Stimulated activated CD4-positive, alpha-beta T cell treated with anti-CD3 and anti-CD28 coated beads, TNF-alpha, amount 100 ng/mL, for 24 hours (primary cell): Measurements from ENCODE around the gene ECE1.

Experiments used
- DNase-seq, 3 experiments: peaks; one replicate each; pipeline ENCODE4 v3.0.0-alpha.2; 2020; ENCODE audit warnings: low read depth in 3 of 3

ECE1 gene

DNA sequence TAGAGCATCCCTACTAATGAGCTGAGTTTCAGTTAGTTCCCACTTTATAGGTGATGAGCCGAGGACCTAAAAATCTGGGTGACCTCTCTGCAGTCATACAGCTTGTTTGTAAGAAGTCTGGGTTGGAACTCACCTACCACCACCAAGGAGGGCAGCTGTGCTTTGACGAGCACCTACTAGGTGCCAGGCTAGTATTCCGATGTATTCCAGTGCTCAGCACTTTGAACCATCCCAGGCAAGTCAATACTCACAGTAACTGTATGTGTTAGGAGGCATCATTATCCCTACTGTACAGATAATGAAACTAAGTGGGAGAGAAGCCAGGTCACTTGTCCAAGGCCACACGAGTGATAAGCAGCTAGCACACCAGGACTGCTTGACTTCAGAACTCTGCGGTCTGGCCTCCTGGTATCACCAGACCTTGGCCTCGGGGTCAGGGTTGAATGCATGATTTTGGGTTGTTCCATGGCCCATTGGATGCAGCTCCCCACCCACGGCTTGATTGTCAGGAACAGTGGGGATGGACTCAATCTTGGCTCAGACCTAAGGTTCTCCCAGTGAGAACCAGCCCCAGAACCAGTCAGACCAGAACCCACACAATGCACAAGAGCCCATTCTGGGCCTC lies 20.7 kb downstream of the ECE1 start:
- no peak for DNase-seq

DNA sequence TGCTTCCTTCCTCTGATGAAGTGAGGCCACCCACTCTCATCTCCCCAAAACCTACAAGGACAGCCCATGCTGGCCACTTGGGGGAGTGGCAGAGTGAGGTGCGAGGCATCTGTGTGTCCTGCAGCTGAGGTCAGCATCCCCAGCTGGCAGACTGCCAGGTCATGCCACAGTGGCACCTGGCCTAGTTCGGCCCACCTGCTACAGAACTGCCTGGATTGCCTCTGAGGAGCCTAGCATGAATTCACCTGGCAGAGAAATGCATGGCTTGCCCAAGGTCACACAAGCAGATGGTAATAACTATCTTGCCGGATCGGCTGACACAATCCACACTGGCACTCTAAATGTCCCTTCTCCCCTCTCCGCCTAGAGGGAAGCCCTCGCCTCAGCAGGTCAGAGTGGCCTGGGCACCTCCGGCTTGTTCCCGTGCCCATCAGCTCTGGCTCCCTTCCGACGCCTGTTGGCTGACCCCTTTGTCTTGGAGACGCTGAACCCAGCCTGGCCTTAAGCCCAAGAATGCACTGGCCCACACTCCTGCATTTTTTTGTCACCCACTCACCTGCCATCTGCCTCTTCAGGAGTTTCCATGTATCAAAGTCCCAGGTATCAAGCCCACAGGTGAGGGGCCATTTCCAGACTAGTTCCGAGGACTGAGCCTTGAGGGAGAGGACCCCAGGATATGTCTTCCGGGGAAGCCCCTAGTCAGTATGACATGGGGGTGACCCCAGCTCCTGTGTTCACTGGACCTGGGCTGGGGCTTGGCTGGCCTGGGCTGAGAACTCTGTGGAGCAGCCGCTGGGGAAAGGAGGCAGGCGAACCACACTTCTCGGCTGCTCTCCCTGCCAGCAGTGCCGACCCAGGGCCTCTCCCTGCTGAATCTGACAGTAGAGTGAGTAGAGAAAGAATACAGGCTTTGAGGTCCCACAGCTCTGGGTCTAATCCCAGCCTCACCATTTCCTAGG lies 21.7 kb downstream of the ECE1 start:
- no peak for DNase-seq

DNA sequence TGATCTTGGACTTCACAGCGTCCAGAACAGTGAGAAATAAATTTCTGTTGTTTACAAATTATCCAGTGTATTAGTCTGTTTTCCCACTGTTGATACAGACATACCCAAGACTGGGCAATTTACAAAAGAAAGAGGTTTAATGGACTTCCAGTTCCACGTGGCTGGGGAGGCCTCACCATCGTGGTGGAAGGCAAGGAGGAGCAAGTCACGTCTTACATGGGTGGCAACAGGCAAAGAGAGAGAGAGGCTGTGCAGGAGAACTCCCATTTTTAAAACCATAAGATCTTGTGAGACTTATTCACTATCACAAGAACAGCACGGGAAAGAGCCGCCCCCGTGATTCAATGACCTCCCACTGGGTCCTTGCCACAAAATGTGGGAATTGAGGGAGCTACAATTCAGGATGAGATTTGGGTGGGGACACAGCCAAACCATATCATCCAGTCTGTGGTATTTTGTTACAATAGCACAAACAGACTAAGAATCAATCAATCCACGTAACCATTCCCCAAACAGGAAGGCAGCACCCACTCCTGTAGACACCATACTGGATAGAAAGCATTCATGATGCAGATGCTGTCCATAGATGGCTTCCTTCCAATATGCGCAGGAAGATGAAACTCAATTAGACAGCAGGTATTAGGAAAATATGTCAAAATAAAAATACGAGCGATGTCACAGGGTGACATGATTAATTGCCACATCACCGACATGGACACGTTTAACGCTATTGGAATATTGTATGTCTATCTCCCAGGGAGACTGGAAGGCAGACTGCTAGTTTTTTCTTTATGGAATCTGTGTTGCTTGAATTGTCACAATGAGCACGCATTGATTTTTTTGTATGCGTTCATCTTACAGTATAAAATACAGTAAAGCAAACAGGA lies 22.8 kb downstream of the ECE1 start:
- DNase-seq, result no peak

DNA sequence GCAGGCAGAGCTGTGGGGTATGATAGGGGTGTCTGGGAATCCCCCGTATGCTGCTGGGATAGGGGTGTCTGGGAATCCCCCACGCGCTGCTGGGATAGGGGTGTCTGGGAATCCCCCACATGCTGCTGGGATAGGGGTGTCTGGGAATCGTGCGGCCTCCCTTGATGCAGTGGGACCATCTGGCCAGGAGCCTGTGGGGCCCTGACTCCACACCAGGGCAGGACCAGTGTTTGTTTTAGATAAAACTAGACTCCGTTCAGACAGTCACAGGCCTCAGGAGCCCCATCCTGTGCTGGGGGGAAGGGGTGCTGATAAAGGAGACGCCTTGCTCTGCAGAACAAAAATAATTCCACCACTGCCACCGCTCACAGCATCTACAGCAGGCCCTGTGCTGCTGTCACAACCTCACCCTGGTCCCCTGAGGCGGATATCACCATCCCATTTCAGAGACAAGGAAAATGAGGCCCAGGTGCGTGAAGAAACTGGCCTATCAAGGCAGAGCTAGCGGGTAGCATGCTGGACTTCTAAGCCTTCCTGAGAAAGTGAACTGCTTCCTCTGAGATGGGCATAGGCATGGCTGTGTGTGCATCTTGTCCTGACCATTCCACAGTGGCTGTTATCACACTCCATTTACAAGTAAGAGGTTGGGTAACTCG lies 24.0 kb downstream of the ECE1 start:
- DNase-seq, result no peak

DNA sequence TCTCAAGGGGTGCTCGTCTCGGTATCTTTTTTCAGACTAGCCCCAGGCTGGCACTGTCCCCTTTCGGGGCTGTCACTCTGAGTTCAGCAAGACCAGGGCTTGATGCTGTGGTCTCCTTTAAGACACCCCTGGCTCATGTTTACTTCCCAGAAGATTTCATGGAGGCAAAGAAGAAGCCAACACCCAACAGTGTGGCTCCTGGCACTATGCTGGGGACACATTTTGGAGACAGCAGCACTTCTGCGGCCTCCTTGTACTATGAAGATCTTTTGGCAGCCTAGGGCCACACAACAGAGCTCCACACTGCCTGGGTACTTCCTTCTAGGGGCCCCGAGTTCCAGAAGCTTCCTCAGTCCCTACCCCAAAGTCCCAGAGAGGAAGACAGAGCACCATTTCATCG lies 24.6 kb downstream of the ECE1 start:
- no peak for DNase-seq

DNA sequence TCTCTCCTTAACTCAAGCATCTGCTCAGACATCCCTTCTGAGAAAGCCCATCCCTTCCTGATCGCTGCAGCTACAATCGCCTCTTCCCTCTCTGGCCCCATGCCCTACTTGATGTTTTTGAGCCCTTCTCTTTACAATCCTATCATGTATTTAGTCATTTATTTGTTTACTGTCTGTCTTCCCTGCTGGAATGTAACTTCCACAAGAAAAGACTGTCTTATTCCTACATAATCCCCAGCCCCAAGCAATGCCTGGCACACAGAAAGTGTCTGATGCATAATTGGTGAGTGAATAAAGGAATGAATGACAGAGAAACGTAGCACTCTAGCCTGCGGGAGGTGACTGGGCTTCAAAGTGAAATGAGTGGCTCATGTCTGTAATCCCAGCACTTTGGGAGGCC lies 25.4 kb downstream of the ECE1 start:
- no peak for DNase-seq

DNA sequence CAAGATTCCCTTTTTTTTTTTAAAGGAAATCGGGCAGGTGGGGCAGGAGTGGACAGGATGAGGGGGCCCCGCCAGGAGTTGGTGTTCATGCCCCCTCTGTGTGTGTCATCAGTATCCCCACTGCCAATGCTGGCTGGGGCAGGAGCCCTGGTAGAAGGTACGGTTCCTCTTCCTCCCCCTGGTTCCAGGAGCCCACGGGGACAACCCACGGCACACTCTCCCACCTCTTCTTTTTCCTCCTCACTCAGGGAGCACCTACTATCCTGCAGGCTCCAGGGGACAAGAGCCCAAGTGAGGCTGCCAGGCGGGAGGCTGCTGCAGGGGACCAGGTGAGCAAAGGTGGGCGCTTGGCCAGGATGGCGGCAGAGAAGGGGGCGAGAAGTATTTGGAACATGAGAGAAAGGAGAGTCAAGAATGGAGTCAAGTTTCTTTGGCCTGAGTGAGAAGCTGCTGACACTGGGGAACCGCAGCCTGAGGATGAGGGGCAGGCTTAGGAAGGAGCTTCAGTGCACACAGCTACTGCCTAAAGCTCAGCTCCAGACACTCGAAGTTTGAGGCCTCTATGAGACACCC lies 26.5 kb downstream of the ECE1 start:
- no peak for DNase-seq

DNA sequence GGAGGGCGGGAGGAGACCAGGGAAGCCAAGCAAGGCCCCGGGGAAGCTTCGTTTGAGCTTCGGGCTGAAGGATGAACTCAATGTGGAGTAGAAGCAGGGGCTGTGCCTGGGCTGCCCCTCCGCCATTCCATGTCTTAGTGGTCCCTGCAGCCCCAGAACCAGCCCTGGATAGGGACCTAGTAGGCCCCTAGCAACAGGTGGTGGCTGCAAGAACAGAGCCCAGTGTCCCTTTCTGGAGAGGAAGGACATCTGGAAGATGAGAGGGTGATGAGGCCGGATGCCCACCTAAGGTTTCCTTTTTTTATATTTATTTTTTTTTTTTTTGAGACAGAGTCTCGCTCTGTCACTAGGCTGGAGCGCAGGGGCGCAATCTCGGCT lies 27.2 kb downstream of the ECE1 start:
- DNase-seq, result no peak

DNA sequence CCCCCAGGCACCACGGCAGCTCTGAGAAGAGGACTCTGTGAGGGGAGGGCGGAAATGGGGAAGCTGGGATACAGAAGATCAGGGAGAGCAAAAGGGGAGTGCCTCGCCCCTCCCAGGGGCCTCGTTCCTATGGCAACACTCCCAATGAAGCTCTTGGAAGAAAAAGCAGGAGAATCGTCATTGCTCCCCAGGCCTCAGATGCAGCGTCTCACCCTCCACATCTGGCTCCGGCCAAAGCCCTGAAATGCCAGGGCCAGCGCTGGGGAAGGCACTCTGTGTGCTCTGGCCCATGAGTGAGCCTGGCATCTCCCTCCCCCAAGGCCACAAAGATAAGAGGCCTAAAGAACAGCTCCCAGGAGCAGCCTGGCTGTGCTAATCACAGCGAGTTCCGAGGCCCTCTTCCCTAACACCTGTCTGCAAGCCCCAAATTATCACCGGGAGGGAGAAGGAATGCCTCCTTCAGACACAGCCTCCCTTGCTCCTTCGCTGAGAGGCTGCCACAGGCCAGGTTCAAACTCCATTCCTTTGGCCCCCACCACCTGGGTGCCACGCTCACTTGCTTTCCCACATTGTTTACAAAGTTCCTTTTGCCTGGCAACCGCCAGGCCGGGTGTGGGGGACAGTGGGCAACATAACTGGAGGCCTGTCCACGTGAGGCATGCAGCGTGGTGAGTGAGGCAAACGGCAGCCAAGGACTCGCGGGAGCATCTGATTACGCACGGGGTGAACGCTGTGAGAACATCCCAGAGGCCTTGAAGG lies 27.8 kb downstream of the ECE1 start:
- DNase-seq, result no peak

DNA sequence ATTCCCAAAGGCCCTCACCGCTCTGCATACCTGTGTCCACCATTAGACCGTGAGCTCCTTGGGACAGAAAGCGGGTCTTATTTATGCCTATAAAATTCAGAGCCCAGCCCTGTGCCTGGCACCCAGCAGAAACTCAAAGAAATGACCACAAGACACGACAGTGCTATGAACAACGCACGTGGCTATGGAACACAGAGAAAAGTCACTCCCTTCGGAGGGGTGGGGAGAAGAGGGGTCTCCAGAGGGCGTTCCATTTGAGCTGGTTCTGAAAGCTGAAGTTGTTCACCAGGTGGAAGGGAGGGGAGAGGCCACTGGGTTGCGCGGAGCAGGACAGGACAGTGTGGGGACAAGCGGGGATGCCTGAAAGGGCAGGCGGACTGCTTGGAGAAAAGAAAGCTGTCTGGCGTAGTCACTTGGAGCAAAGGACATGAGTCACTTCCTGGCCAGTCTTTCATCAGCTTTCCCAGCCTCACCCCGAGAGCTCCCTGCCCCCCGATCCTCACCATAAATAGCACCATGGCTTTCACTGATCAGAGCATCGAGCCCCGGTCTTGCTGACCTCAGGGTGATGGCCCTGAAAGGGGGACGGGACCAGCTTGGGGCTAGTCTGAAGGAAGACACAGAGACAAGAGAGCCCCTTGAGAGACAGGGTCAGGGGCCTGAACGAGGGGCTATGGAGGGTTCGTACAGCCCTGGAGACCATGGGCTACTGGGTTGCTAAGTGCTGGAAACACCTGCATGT lies 28.5 kb downstream of the ECE1 start:
- no peak for DNase-seq

DNA sequence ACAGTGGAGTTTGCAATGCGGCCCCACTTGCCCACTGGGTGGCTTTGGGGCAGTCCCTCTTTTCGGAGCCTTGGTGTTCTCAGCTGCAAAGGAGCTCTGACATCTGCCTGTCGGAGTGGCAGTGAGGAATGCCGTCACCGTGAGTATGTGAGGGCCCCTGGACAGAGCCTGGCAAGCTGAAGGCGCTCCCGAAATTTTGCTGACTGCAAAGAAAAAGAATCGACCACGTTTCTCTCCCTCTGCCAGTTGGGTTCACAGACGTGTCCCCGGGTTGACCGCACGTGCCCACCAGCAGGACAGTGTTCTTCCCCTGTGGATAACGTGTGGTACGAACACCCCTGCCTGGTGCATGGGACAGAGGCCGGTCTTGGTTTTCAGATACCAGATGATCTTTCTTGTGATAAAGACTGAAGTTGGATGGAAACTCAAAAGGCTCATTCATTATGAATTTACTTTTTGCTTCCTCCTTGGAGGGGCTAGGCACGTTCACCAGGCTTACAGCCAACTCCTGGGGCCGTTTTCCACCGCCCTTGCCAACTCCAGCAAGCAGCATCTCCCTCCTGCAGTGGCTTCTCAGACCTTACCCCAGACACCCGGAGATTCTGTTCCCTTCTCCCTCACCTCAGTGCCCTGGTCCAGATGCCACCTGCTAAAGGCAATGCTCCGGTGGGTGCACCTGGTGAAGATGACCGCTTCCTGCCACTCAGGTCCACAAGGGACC lies 29.7 kb downstream of the ECE1 start:
- DNase-seq, result no peak

DNA sequence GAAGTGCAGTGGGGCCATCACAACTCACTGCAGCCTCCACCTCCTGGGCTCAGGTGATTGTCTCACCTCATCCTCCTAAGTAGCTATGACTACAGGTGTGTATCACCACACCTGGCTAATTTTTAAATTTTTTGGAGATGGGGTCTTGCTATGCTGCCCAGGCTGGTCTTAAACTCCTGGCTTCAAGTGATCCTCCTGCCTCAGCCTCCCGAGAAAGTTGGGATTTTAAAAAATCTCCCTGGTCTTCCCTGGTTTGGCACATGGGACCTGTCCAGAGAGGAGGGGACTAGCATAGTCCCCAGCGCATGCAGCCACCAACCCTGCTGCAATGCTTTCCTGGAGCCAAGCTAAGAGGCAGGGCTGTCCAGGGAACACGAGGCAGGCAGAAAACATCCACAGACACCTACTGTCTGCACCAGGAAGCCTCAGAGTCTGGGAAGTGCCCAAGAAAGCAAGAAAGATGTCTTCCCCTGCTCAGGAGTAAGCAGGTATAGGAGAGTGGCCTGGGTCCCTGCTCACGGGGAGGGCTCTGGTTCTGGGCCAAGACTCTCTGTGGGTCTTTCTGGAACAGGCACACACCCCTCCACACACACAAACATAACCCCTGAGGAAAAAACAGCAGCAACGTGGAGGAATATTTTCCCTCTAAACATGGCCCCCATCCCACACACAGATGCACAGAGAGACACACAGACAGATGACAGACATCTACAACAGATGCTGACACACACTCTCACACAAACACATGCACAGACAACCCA lies 30.8 kb downstream of the ECE1 start:
- no peak for DNase-seq

DNA sequence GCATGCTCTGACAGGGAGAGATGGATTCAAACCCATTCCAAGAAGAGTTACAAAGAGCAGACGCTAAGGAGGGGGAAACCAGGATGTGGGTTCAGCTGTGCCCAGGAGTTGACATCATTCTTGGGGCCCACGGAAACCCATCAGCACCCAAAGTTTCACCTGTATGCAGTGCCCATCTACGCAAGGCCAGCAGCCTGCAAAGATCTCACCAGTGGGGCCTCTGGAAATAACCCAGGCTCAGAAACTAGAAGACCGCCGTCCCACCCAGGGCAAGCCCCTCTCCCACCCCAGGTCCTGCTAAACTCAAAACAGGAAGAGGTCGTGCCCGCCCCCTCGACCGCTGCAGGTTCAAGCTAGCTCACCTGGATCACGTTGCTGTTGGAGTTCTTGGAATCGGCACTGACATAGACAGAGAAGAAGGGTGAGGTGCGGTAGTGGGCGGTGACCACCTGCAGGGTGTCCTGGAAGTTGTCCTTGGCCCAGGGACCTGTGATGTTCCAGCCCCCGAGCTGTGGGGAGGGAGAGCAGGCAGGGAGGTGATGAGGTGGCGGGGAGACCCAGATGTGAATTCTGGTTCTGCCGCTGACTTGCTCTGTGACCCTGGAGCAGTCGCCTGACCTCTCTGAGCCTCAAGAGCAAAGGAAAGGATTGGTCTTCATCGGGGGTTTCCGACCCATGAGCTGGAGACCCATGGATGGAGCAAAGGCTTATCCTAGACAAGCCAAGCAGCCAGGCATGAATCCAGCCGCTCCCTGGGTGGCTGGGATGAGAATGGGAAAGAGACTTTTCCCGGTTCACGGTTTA lies 31.7 kb downstream of the ECE1 start:
- peak in 1 of 3 experiments; percentile 29 for DNase-seq

DNA sequence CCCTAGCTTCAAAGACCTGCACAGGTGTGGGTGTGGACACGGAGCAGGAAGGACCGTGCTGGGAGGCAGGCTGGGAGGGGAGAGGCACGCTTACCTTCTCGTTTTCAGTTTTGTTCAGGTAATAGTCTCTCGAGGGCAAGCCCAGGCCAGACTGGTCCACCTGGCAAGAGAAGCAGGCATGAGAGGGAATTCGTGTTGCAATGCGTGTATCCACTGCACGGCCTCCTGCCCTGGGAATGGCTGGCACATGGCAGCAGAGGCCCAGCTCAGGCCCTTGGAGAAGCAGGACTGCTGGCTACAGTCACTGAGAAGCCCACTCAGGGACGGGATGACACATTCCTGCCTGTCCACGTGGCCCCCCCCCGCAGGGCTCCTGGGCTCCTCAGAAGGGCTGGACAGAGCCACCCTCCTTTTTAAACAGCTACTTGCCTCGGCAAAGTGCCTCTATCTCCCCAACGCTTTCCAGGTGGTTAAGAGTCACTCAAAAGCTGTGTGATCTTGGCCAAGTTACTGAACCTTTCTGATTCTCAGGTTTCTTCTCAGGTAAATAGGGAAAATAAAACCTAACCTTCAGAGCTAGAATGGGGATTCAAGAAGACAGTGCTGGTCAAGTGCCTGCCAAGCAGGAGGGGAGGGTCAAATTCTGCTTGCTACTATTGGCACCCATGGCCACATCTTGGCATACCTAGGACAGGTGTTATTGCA lies 32.7 kb downstream of the ECE1 start:
- no peak for DNase-seq

DNA sequence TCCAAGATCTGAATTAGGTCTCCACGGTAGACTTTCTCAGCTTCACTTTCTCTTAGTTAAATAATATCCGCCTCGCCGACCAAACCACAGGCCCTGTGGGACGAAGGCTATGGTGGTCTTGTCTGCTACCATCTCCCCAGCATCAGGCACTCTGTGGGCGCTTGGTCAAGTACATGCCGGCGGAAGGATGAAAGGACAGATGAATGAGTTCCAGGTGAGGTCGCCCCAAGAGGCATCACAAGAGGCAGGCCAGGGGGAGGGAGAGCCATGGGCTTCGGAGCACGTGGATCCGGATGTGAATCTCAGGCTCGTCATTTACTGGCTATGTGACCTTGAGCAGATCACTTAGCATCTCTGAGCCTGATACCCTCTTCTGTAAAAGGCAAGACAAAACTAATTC lies 33.5 kb downstream of the ECE1 start:
- no peak for DNase-seq

DNA sequence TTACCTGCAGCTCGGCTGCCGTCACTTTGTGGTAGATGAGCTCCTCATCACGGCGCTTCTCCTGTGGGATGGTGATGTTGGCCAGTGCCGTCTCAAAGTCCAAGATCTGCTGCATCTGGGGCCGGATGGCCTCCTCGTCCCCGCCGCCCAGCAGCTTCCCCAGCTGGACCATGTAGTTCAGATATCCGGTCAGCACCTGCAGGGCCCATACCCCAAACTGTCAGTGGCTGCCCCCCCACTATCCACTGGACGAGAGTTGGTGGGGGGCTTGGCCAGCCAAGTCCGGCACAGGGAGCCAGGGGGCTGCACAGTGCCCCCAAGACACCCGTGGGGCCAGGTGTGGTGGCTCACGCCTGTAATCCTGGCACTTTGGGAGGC lies 34.3 kb downstream of the ECE1 start:
- DNase-seq, result no peak

DNA sequence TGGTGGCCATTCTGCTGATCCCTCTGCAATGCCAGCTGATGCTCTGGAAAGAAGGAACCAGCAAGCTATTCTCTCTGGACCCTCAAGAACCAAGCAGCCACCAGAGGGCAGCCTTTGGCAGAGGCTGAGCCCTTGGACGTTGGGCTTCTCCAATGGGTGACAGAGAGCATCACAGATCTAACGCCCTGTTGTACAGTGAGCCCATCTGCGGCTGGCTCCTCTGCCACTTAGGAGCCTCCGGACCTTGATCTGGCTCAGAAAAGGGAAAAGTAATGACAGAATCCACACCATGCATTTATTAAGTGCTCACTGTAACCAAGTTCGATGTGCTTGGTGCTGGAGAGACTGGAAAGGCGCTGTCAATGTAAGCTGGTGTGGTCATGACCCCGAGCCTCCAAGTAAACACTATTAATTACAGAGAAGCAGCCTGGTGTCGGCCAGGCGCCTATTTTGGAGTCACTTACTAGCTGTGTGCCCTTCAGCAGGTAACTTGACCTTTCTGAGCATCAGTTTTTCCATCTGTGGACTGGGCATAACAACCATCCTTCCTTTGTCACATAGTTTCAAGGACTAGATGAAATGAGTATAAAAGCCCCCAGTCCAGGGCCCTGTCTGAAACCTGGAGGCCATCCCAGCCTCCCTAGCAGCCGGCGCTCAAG lies 34.9 kb downstream of the ECE1 start:
- DNase-seq, result peak; percentile 63 to 81 (median 66)
